HG03342 (cell line): Measurements from ENCODE around the gene HAUS5.

ENCODE experiments used
- ATAC-seq: cut with Tn5 transposase; IDR thresholded peaks from one replicate; pipeline ENCODE4 v1.9.1; 2021; ENCODE audit warnings: mild to moderate bottlenecking, moderate library complexity; ENCODE audit not compliant: unreplicated experiment

Gene HAUS5

DNA sequence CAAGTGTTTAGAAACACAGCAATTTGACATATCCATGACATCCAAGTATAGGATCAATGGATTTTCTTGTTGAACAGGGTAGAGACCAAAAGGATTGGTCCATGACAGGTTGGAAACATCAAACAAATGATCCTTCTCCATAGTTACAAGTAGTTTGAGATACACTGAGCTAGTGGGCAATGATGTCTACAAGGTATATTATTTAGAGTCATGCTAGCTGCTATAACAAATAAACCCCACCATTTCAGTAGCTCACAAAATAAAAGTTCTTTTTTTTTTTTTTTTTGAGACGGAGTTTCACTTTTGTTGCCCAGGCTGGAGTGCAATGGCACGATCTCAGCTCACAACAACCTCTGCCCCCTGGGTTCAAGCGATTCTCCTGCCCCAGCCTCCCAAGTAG is 4.9 kb upstream of the HAUS5 start:
- ATAC-seq: no peak

DNA sequence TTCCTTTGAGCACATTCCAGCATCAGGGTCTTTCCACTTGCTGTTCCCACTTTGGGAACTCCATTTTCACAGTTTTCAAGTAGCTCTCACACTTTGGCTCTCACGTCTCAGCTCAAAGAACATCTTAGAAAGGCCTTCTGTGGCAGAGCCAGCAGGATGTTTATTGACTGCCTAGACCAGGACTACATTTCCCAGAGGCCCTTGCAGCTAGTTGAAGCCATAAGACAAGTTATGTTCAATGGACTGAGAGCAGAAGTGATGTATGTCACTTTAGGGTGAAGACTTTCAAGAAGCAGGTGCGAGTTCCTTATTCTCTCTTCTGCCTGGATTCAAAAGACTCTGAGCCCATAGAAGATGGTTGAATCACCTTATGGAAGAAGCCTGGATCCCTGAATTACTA is 4.3 kb upstream of the HAUS5 start:
- no peak for ATAC-seq

DNA sequence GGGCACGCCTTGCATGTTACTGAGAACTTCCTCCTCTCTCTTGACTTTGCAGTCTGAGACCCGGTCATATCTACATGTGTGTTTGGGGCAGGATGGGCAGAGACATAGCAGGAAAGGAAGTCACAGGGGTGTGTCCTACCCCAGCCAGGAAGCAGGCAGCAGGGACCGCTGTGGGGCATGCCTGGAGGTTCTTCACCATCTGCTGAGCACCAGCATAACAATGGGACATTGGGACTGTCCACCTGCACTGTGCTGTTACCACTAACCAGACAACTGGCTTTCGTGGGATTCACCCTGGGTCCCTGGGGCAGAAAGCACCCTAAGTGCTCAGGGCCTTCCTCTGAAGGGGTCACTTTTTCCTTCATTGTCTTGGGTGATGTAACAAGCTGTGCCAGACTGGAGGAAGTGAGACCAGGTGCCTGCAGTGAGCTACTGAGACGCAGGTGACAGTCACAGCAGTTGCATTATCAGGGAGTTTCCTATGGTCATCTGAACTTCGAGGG is 2.6 kb upstream of the HAUS5 start:
- ATAC-seq: no peak

DNA sequence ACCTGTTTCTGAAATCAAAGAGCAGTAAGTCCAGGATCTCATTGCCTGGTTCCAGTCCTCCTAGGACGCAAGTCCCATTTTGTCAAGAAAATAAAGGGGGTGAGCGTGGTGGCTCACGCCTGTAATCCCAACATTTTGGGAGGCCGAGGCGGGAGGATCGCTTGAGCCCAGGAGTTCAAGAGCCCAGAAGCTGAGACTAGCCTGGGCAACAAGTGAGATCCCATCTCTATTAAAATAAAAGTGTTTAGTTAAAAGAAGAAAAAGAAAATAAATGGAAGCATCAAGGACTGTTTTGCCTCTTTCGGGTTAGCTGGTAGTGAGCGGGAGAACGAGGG is 344 bp upstream of the HAUS5 start:
- ATAC-seq: no peak

DNA sequence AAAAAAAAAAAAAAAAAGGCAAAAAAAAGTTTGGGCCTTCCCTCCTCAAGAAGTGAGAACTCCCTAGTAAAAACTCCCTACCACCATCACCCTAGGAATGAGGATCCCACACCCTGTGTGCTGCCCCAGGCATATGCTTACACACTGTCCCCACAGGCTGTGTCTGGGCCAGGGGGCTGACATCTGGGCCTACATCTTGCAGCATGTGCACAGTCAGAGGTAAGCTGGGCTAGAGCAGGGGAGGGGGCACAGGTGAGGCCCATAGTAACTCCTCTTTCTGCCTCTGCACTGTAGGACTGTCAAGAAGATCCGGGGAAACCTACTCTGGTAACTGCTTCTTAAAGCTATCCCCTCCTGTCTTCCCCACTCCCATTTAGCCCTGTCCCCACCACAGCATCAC is 1.0 kb downstream of the HAUS5 start:
- ATAC-seq: no peak

DNA sequence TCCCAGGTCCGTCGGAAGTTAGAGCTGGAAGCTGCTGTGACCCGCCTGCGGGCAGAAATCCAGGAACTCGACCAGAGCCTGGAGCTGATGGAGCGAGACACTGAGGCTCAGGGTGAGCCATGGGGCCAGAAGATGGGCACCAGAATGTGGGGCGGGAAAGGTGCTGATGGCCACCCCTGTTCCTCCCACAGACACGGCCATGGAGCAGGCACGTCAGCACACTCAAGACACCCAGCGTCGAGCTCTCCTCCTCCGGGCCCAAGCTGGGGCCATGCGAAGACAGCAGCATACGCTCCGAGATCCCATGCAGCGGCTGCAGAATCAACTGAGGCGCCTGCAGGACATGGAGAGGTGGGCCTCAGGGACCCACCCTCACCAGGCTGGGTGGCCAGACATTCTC is 2.5 kb downstream of the HAUS5 start:
- no peak for ATAC-seq

DNA sequence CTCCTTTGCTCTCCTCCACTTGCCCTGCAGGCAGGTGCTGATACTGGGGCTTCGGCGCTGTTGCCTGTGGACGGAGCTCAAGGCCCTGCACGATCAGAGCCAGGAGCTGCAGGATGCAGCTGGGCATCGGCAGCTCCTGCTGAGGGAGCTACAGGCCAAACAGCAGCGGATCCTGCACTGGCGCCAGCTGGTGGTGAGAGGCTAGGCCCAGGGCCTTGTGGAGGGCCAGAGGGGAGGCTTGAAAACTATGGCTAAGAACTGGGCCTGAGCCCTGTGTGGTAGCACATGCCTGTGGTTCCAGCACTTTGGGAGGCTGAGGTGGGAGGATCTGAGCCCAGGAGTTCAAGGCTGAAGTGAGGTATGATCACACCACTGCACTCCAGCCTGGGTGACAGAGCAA is 6.3 kb downstream of the HAUS5 start:
- no peak for ATAC-seq

DNA sequence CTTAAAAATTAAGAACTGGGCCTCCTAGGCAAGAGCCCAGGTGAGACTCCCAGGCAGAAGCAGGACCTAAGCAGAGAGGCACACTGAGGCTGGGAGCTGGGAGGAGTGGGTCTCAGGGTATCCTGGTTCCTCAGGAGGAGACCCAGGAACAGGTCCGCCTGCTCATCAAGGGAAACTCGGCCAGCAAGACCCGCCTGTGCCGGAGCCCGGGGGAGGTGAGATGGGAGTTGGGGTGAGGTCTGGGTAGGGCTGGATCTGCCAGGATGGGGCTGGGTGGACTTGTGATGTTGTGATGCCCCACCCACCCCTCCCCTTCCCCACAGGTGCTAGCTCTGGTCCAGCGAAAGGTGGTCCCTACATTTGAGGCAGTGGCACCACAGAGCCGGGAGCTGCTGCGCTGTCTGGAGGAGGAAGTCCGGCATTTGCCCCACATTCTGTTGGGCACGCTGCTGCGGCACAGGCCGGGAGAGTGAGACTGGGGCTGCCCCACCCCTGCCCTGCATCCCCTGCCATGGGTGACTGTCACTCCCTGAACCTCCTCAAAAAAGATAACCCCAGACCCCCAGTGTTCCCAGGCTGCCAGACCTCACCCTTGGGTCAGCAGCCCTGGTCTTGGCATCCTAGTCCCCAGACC is 6.9 kb downstream of the HAUS5 start:
- no peak for ATAC-seq

DNA sequence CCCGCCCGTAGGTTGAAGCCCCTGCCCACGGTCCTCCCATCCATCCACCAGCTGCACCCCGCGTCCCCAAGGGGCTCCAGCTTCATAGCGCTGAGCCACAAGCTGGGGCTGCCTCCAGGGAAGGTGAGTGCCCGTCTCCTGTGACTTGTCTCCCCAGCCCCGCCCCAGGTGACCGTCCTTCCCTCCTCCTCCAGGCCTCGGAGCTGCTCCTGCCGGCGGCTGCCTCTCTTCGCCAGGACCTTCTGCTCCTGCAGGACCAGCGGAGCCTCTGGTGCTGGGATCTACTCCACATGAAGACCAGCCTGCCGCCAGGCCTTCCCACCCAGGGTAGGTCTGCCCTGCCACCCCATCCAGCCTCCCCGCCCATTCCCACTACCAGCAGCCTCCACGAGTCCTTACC is 7.5 kb downstream of the HAUS5 start:
- no peak for ATAC-seq

DNA sequence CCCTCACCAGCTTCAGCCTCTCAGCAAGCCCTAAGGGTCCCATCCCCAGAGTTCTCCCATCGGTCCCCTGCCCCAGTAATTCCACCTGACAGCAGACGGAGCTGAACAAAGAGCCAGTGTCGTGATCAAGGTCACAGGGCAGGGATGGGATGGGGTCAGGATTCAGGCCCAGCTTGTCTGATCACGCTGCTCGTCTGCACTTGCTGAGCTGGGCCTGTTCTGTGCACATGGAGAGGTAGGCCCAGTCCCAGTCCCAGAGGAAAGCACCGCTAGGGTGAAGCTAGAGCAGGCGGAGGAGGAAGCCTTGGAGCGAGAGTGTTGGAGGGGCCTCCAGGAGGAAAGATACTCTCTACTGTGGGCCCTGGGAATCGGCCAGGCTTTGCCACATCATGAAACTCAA is 9.2 kb downstream of the HAUS5 start:
- ATAC-seq: no peak

DNA sequence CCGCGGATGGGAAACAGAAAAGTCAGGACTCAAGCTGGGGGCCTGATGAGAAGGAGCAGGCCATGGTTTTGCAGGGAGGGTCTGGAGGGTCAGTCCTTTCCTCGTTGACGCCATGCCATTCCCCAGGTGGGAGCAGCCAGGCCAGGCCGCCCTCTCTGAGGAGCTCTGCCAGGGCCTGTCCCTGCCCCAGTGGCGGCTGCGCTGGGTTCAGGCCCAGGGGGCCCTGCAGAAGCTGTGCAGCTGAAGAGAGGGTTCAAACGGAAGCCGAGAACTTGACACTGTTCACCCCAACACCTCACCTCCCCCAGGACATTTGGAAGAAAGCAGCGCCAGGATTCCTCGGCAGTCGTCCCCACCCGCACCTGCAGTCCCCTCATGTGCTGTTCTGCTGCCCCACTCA is 10.2 kb downstream of the HAUS5 start:
- no peak for ATAC-seq

DNA sequence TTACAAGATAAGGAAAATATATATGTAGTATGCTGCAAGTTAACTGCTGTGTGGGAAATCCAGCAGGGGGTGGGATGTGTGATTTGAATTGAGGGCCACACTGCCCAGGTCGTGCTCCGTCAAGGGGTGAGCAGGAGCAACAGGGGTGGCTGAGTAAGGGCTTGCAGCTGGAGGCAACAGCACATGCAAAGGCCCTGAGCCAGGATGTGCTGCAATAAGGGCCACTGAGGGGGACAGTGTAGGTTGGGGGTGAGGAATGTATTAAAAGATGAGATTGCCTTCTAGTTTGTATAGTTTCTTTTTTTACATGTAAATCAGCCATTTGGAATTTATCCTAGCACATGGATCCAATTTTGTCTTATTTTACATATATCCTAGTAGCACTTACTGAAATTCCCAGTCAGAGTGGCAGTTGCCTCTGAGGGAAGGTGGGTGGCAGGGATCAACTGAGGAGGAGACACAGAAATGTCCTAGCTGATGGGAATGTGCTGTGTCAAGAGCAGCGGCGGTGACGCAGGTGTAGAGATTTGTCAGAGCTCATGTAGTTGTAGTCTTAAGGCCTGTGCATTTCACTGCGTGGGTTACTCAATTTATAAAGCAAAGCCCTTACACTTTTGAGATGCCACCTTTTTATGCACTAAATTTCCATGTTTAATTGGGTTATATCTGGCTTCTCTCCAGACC is 10.9 kb downstream of the HAUS5 start:
- no peak for ATAC-seq

DNA sequence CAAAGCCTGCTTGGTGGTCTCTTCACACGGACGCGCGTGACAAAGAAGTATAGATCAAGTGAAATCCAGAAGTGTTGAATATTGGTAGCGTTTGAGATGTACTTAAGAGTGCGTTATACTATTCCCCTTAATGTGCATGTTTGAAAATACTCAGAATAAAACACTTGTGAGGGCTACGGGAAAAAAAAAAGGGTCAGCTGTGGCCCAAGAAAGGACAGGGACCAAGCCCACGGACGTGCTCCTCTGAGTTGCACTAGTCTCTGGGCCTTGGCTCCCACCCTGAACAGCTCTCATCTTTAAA is 15.7 kb downstream of the HAUS5 start:
- ATAC-seq: no peak

DNA sequence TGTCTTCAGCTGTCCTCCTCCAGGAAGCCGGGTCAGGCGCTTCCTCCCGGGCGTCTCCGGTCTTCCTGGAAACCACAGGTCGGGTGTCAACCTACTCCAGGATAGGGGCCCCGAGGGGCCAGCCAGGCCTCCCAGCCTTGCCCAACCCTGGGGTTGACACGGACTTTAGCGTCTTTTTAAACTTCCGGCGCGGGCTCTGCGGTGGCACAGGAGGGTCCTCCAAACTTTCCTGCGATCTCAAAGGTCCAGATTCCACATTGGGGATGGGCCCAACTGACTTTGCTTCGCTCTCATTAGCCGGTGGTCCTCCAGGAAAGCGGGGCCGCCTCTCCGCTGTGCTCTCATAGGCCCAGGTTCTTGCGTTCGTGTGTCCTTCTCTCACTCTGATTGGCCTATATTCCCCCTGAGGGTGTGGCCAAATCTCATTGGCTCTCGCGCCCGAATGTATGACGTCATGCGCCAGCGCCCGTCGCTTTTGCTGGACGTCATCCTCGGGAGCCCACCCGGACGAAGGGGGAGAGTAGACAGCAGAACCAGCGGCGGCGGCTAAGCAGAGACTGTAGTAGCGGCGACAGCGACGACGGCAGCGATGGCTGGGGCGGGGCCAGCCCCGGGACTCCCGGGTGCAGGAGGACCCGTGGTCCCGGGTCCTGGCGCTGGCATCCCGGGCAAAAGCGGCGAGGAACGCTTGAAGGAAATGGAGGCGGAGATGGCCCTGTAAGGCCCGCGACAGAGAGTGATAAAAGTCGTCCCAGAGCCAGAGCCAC is 16.2 kb downstream of the HAUS5 start, which contains the start of gene RBM42:
RBM42 (plus strand) TSS at position 472 of the 767 bp plus-strand sequence; CDS start at position 590, 118 bp downstream.
- peak; percentile 94 for ATAC-seq

DNA sequence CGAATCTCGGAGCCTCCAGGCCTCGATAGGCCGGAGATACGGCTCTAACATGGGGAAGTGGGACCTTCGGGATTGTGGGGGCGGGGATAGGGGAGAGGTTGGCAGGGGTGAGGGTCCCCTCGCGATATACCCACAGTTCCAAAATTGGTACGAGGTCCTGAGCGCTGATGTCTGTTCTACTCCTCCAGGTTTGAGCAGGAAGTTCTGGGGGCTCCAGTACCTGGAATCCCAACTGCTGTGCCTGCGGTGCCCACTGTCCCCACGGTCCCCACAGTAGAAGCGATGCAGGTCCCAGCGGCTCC is 16.7 kb downstream of the HAUS5 start:
- ATAC-seq: no peak

DNA sequence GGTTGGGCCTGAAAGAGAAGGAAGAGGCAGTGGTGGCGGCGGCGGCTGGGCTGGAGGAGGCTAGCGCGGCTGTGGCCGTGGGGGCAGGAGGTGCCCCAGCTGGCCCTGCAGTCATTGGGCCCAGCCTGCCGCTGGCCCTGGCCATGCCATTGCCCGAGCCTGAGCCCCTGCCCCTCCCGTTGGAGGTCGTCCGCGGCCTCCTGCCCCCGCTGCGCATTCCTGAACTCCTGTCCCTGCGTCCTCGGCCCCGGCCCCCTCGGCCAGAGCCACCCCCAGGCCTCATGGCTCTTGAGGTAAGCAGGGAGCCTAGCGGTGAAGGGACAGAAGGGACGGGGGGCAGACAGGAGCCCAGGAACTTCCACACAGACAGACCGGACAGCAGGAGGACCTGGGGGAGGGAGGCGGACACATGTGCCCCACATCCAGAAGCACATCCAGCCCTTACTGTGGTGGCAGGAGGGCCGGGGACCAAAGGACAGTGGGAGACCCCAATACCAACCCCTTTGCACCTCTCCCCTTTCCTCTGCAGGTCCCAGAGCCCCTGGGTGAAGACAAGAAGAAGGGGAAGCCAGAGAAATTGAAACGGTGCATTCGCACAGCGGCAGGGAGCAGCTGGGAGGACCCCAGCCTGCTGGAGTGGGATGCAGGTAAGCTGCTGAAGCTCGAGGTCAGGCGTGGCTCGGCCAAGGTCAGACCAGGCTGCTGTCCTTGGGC is 21.3 kb downstream of the HAUS5 start:
- no peak for ATAC-seq

DNA sequence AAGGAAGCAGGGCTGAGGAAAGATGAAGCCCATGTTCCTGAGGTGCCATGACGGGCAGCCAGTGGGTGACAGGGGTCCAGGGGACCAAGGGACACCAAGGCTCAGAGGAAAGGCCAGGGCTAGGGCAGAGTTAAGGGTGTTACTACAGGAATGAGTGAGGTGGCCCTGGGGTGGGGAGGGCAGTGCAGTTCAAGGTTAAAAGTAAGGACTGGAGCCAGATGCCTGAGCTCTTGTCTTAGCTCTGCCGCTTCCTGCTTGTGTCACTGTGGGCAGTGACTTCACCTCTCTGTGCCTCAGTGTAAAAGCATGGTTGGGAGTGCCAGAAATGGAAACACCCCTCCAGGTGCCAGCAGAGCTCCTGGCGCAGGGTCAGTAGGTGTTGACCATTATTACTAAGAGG is 24.1 kb downstream of the HAUS5 start:
- ATAC-seq: no peak

DNA sequence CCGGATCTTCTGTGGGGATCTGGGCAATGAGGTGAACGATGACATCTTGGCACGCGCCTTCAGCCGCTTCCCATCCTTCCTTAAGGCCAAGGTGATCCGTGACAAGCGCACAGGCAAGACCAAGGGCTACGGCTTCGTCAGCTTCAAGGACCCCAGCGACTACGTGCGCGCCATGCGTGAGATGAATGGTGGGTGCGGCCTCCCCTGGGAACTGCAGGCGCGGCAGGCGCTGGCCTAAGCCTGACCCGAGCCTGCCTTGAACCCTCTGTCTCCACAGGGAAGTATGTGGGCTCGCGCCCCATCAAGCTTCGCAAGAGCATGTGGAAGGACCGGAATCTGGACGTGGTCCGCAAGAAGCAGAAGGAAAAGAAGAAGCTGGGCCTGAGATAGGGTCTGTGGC is 24.6 kb downstream of the HAUS5 start:
- ATAC-seq: no peak

DNA sequence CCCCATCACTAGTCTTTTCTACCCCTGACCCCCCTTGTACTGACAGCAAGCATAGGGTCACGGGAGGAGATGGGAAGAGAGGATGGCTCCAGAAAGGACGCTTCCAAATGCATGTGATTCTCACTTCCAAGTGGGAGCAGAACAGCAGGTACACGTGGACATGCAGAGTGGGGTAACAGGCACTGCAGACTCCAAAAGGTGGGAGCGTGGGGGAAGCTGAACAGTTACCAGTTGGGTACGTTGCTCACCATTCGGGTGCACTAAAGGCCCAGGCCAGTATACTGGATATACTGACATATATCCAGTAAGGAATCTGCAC is 26.7 kb downstream of the HAUS5 start:
- ATAC-seq: no peak

DNA sequence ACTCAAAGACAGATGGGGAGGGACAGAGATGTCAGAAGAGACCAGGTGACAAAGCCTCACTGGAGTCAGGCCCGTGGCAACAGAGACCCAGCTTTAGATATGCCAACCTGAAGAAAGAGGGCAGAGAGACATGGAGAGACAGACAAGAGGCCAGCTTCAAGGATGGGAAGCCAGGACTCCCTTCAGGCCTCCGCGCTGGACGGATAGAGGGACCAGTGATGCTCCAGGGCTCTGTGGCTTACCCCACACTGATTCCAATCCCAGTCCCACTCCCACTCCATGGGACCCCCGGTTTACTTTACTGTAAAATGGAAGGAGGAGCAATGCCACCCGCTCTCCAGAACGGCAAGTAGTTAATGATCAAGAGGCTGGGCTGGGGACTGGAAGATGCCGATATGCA is 27.3 kb downstream of the HAUS5 start:
- no peak for ATAC-seq

DNA sequence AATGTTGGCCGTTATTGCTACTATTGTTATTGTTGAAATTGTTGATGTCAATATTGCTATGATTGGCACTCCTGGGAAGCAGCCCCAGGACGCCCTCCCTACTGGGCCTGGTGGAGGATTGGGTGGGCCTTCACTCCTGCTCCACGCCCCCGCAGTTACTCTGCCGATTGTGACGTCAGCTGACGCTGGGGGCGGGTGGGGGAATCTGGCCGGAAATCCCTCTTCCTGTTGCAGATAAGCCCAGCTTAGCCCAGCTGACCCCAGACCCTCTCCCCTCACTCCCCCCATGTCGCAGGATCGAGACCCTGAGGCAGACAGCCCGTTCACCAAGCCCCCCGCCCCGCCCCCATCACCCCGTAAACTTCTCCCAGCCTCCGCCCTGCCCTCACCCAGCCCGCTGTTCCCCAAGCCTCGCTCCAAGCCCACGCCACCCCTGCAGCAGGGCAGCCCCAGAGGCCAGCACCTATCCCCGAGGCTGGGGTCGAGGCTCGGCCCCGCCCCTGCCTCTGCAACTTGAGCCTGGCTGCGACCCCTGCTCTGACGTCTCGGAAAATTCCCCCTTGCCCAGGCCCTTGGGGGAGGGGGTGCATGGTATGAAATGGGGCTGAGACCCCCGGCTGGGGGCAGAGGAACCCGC is 29.1 kb downstream of the HAUS5 start, which contains the start of gene ETV2:
ETV2 (plus strand) TSS at position 231 of the 637 bp plus-strand sequence. CDS start 716 bp downstream, outside the sequence.
- ATAC-seq: no peak
